Endothelial cell of umbilical vein (primary cell): ENCODE measurements around the gene INTS6. TPM values are rescaled to one million over a fixed set of nuclear protein-coding genes. Genes with fewer than 3 reads are reported as not detected.

ENCODE experiments used
- BruUV-seq: library from RNA; stranded (reverse); fragments of 400-500 nt; replicated peaks from 2 replicates; lab custom pipeline; 2021; lab: Mats Ljungman, UMichigan
- CTCF ChIA-PET: fragments of 300-600, 350-600 bp; sonication (Branson Sonifier 250); formaldehyde crosslinking; loops from one replicate; lab custom pipeline; 2021; ENCODE audit warnings: antibody characterized with exemption, inconsistent platforms; lab: Charles Lee
- POLR2A ChIA-PET: fragments of 300-600, 350-600 bp; sonication (Branson Sonifier 250); formaldehyde crosslinking; loops from one replicate; lab custom pipeline; 2021; ENCODE audit warnings: antibody characterized with exemption, inconsistent platforms; lab: Charles Lee
- DNase-seq: peaks from one replicate; pipeline ENCODE4 v3.0.0-alpha.2; 2011; ENCODE audit warnings: low read depth, low spot score
- FAIRE-seq: peaks from 2 replicates; lab custom pipeline; 2011; peaks lifted over from hg19 to GRCh38; lab: Jason Lieb, UNC
- H2AFZ ChIP-seq: 2 replicates; pipeline ENCODE4 v1.6.0; 2012; ENCODE audit warnings: low read depth, low read length, control low read depth, inconsistent platforms
- H3K27ac ChIP-seq: 2 replicates; pipeline ENCODE4 v1.5.1; 2011; ENCODE audit warnings: low read depth, mild to moderate bottlenecking, control low read depth, low read length, moderate library complexity; ENCODE audit not compliant: insufficient read depth
- H3K27me3 ChIP-seq, 2 experiments: 2 replicates each; pipeline versions ENCODE4 v1.6.0 to v1.6.1; 2011; ENCODE audit warnings: low read length in 2 of 2, mixed read lengths in 1 of 2; ENCODE audit not compliant: control insufficient read depth in 2 of 2, insufficient read depth in 2 of 2
- H3K36me3 ChIP-seq, 2 experiments: 2 replicates in 1 of 2; 3 replicates in 1 of 2; pipeline ENCODE4 v1.5.1; 2011; ENCODE audit warnings: low read length in 2 of 2, mild to moderate bottlenecking in 1 of 2, moderate library complexity in 1 of 2; ENCODE audit not compliant: control insufficient read depth in 2 of 2, insufficient read depth in 2 of 2; ENCODE audit errors: extremely low read depth in 1 of 2
- H3K4me1 ChIP-seq: 3 replicates; pipeline ENCODE4 v1.5.1; 2011; ENCODE audit warnings: mild to moderate bottlenecking, low read length; ENCODE audit not compliant: control insufficient read depth, insufficient read depth; ENCODE audit errors: extremely low read depth
- H3K4me2 ChIP-seq: 2 replicates; pipeline ENCODE4 v1.6.1; 2011; ENCODE audit warnings: low read length, control low read depth, mixed read lengths; ENCODE audit not compliant: insufficient read depth
- H3K4me3 ChIP-seq, 3 experiments: fragments of 200-600 bp in 1 of 3; sonication (generic), shearing (Covaris generic) in 1 of 3; replicated peaks in 1 of 3; 2 replicates each; pipeline ENCODE4 v1.5.1; 2011 to 2016; ENCODE audit warnings: control low read depth in 3 of 3, low read length in 3 of 3, mild to moderate bottlenecking in 2 of 3, inconsistent platforms in 1 of 3, low read depth in 1 of 3, moderate library complexity in 1 of 3; ENCODE audit not compliant: insufficient read depth in 1 of 3
- H3K79me2 ChIP-seq: 2 replicates; pipeline ENCODE4 v1.6.0; 2012; ENCODE audit warnings: low read length, inconsistent platforms; ENCODE audit not compliant: control insufficient read depth, insufficient read depth
- H3K9ac ChIP-seq: replicated peaks from 2 replicates; pipeline ENCODE3; 2011; ENCODE audit warnings: low read length, control low read depth; ENCODE audit not compliant: insufficient read depth; ENCODE audit errors: extremely low read depth
- H3K9me1 ChIP-seq: replicated peaks from 3 replicates; pipeline ENCODE4 v1.6.0; 2011; ENCODE audit warnings: mild to moderate bottlenecking, low read length; ENCODE audit not compliant: control insufficient read depth, insufficient read depth; ENCODE audit errors: extremely low read depth
- H3K9me3 ChIP-seq: replicated peaks from 2 replicates; pipeline ENCODE4 v1.5.1; 2012; ENCODE audit warnings: low read length, inconsistent platforms; ENCODE audit not compliant: control insufficient read depth, insufficient read depth
- H4K20me1 ChIP-seq: replicated peaks from 2 replicates; pipeline ENCODE3; 2011; ENCODE audit warnings: mild to moderate bottlenecking, low read length; ENCODE audit not compliant: control insufficient read depth, insufficient read depth; ENCODE audit errors: extremely low read depth
- EZH2 ChIP-seq: IDR thresholded peaks from 2 replicates; pipeline ENCODE4 v1.6.1; 2012; ENCODE audit warnings: borderline replicate concordance, low read depth, mild to moderate bottlenecking, moderate library complexity, low read length, inconsistent platforms; ENCODE audit not compliant: severe bottlenecking
- FOS ChIP-seq: IDR thresholded peaks from 2 replicates; pipeline ENCODE4 v1.6.1; 2011; ENCODE audit warnings: mild to moderate bottlenecking, low read length, moderate library complexity, borderline replicate concordance; ENCODE audit not compliant: insufficient read depth
- GATA2 ChIP-seq: IDR thresholded peaks from 2 replicates; pipeline ENCODE4 v1.7.0; 2011; ENCODE audit warnings: low read depth, mild to moderate bottlenecking, moderate library complexity, mixed read lengths, low read length; ENCODE audit not compliant: insufficient read length, insufficient read depth
- JUN ChIP-seq: IDR thresholded peaks from 2 replicates; pipeline ENCODE4 v1.6.1; 2011; ENCODE audit warnings: borderline replicate concordance, low read depth; ENCODE audit not compliant: insufficient read length, insufficient read depth
- MAX ChIP-seq: IDR thresholded peaks from 2 replicates; pipeline ENCODE4 v1.6.1; 2011; ENCODE audit not compliant: insufficient read depth, insufficient read length
- MYC ChIP-seq: IDR thresholded peaks from one replicate; pipeline ENCODE4 v1.6.1; 2011; ENCODE audit warnings: mild to moderate bottlenecking, low read depth, low read length
- POLR2A ChIP-seq: IDR thresholded peaks from 2 replicates; pipeline ENCODE4 v1.6.1; 2012; ENCODE audit warnings: low read depth, mild to moderate bottlenecking, control low read depth, low read length
- POLR2AphosphoS5 ChIP-seq: IDR thresholded peaks from 2 replicates; pipeline ENCODE4 v1.6.1; 2012; ENCODE audit warnings: low read depth, mild to moderate bottlenecking, control low read depth, low read length, moderate library complexity; ENCODE audit not compliant: insufficient read depth
- dilution Hi-C: fragments of 300-500 bp; cut with MboI; formaldehyde crosslinking; loops from one replicate; pipeline ENCODE4 v1.15.0; 2019; ENCODE audit warnings: low sequenced_read_pairs; ENCODE audit not compliant: extremely low pct_ligation_motif_present
- intact Hi-C: fragments of 100-400 bp; cut with micrococcal nuclease; formaldehyde crosslinking; loops from one replicate; pipeline ENCODE4 v1.10.0; 2022
- polyA plus RNA-seq, 4 experiments: library from polyadenylated mRNA; depleted of rRNA in 3 of 4; stranded (reverse) in 3 of 4; unstranded in 1 of 4; fragments of >200 nt; gene quantifications; 2 replicates each; pipeline versions ENCODE4 v1.2.1 to v1.2.3, GENCODE V29; 2011 to 2012; ENCODE audit warnings: missing spikeins in 1 of 4
- total RNA-seq: library from RNA; stranded (reverse); gene quantifications from 2 replicates; pipeline ENCODE4 v1.2.3, GENCODE V29; 2021
- TF ChIP-seq, protein P1 (sequence below), 2 donors: IDR thresholded peaks; 1 replicate in 1 of 2; 2 replicates in 1 of 2; pipeline ENCODE4 v1.5.1; 2011; ENCODE audit warnings: low read length in 2 of 2, mild to moderate bottlenecking in 2 of 2, moderate library complexity in 2 of 2, control low read depth in 1 of 2, inconsistent platforms in 1 of 2, low read depth in 1 of 2; ENCODE audit not compliant: insufficient read depth in 1 of 2; ENCODE audit errors: extremely low read depth in 1 of 2

The INTS6 gene
- total and polyA plus RNA-seq, 2 donors (not counting 3 experiments of a cell fraction or from before 2014, with no cell fraction given) = 9.5 to 45.4 TPM

- peaks cover 5% of the 10 kb centered on the region for H4K20me1 ChIP-seq
- dilution Hi-C loops = no loop called here
- H3K9ac ChIP-seq = no peak overlapping the region
- TF ChIP-seq, protein P1, sequence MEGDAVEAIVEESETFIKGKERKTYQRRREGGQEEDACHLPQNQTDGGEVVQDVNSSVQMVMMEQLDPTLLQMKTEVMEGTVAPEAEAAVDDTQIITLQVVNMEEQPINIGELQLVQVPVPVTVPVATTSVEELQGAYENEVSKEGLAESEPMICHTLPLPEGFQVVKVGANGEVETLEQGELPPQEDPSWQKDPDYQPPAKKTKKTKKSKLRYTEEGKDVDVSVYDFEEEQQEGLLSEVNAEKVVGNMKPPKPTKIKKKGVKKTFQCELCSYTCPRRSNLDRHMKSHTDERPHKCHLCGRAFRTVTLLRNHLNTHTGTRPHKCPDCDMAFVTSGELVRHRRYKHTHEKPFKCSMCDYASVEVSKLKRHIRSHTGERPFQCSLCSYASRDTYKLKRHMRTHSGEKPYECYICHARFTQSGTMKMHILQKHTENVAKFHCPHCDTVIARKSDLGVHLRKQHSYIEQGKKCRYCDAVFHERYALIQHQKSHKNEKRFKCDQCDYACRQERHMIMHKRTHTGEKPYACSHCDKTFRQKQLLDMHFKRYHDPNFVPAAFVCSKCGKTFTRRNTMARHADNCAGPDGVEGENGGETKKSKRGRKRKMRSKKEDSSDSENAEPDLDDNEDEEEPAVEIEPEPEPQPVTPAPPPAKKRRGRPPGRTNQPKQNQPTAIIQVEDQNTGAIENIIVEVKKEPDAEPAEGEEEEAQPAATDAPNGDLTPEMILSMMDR (IDR thresholded peaks at IDR 0.05; ENCODE audit: extremely low read depth in 1 of 2, insufficient read depth in 1 of 2, low read depth in 1 of 2, low read length in 2 of 2) = no peak
- TF ChIP-seq EZH2 (no peak), JUN (no peak), GATA2 (no peak), POLR2A (no peak), MAX (no peak), POLR2AphosphoS5 (no peak), MYC (no peak), FOS (no peak)
- peaks cover 3% of the 10 kb centered on the region for H3K4me1 ChIP-seq
- no peak overlapping the region for H3K27ac ChIP-seq
- CTCF ChIA-PET = interaction anchor here (1.6 kb wide), 1 partner anchor 17 kb away, joined by 3 read pairs; no protein-coding TSS in a partner anchor
- intact Hi-C loops = no loop called here
- peaks cover 3% of the 10 kb centered on the region for H3K9me1 ChIP-seq
- H3K4me3 ChIP-seq = no peak overlapping the region
- H3K4me2 ChIP-seq = no peak overlapping the region
- no peak overlapping the region for H2AFZ ChIP-seq
- H3K36me3 ChIP-seq = no peaks in the 10 kb centered on the region
- no peak for DNase-seq
- POLR2A ChIA-PET = no interaction called here
- H3K27me3 ChIP-seq = no peaks in the 10 kb centered on the region
- no TSS peak for BruUV-seq
- no peaks in the 10 kb centered on the region for H3K9me3 ChIP-seq
- peaks cover 77% of the 10 kb centered on the region for H3K79me2 ChIP-seq
- no peak for FAIRE-seq
Observed at GRCh38 chr13:51397262-51397941, 55.4 kb downstream of the INTS6 start.
